ENCODE data around the gene ADAMTSL1.

GRCh38 chr9:18504707-18505106 is 30.8 kb downstream of the ADAMTSL1 start:
- TF ChIP-seq CTCF (IDR thresholded peaks at IDR 0.05) (no peak), POLR2A (IDR thresholded peaks at IDR 0.05) (no peak)
